Measurements from ENCODE around the gene NAA40. TPM values are rescaled to one million over a fixed set of nuclear protein-coding genes. Genes with fewer than 3 reads are reported as not detected.

The NAA40 gene
- total and polyA plus RNA-seq, 2 of the 13 experiments (the other 11 are each of a cell fraction or from before 2014, with no cell fraction given): 11.1 to 17.9 TPM

- peak; percentile 75; the same call in 1 of the 2 replicates for TF ChIP-seq HBP1 (CRISPR knock-in tag; IDR thresholded peaks at IDR 0.05; ENCODE audit: low read depth)
- no peak for TF ChIP-seq ZNF777 (CRISPR knock-in tag; IDR thresholded peaks at IDR 0.05)
- no peak for TF ChIP-seq ELF3 (CRISPR knock-in tag; IDR thresholded peaks at IDR 0.05)
- 0 out of 4 replicates have a peak, but pooled peaks of 1 of the 2 experiments have one; percentile 1 for TF ChIP-seq KLF16 (CRISPR knock-in tag; IDR thresholded peaks at IDR 0.05)
- no peak for TF ChIP-seq LCORL (IDR thresholded peaks at IDR 0.05)
- TF ChIP-seq LCORL (CRISPR knock-in tag; IDR thresholded peaks at IDR 0.05): peak; percentile 48
- no peak for TF ChIP-seq HMG20B (CRISPR knock-in tag; conservative IDR thresholded peaks at IDR 0.05)
- 0 out of 2 replicates have a peak, but pooled peaks have one; percentile 7 for TF ChIP-seq FOXA3 (CRISPR knock-in tag; IDR thresholded peaks at IDR 0.05)
- 0 out of 2 replicates have a peak, but pooled peaks have one; percentile 39 for TF ChIP-seq NFKB2 (CRISPR knock-in tag; IDR thresholded peaks at IDR 0.05; ENCODE audit: borderline replicate concordance)
- TF ChIP-seq ZSCAN25 (CRISPR knock-in tag; IDR thresholded peaks at IDR 0.05): no peak
- TF ChIP-seq NFIB (CRISPR knock-in tag; IDR thresholded peaks at IDR 0.05; ENCODE audit: borderline replicate concordance): no peak
- TF ChIP-seq TP53 (CRISPR knock-in tag; conservative IDR thresholded peaks at IDR 0.05): no peak
- no peak for TF ChIP-seq EEA1 (CRISPR knock-in tag; IDR thresholded peaks at IDR 0.05; ENCODE audit: borderline replicate concordance)
- TF ChIP-seq SPEN (CRISPR knock-in tag; IDR thresholded peaks at IDR 0.05; ENCODE audit: low read depth): no peak
- peak; percentile 76; the same call in 1 of the 2 replicates for TF ChIP-seq MYC (CRISPR knock-in tag; IDR thresholded peaks at IDR 0.05; ENCODE audit: borderline replicate concordance)
- TF ChIP-seq RXRB (CRISPR knock-in tag; IDR thresholded peaks at IDR 0.05; ENCODE audit: borderline replicate concordance): peak; percentile 99
- no peak for TF ChIP-seq AHDC1 (CRISPR knock-in tag; IDR thresholded peaks at IDR 0.05; ENCODE audit: borderline replicate concordance)
- no peak for TF ChIP-seq TCF7 (IDR thresholded peaks at IDR 0.05; ENCODE audit: low read depth)
- TF ChIP-seq TMF1 (CRISPR knock-in tag; IDR thresholded peaks at IDR 0.05; ENCODE audit: low read depth): no peak; the same call in 1 of the 2 replicates
- no peak for TF ChIP-seq CERS6 (CRISPR knock-in tag; IDR thresholded peaks at IDR 0.05)
- TF ChIP-seq XRCC5 (optimal IDR thresholded peaks at IDR 0.05; ENCODE audit: low read length): no peak
- no peak for TF ChIP-seq MAF1 (CRISPR knock-in tag; IDR thresholded peaks at IDR 0.05; ENCODE audit: borderline replicate concordance)
These were observed 6.2 kb downstream of the NAA40 start (continued) for GRCh38 chr11:63944987-63945386.
